Hepatocyte (in vitro differentiated cells): Measurements from ENCODE around the gene PDE1C.

Source experiments
- EZH2 ChIP-seq: fragments of 200-600 bp; sonication (generic); IDR thresholded peaks from 2 replicates; pipeline ENCODE4 v1.6.1; 2016; ENCODE audit warnings: antibody characterized with exemption, mild to moderate bottlenecking, borderline replicate concordance
- EZH2phosphoT487 ChIP-seq: fragments of 200-600 bp; sonication (generic); IDR thresholded peaks from one replicate; pipeline ENCODE4 v1.6.1; 2018; ENCODE audit warnings: antibody characterized with exemption, mild to moderate bottlenecking, low read depth, moderate library complexity; ENCODE audit not compliant: unreplicated experiment, severe bottlenecking
- TF ChIP-seq, protein P1 (sequence below): fragments of 200-600 bp; sonication (generic); IDR thresholded peaks from 2 replicates; pipeline ENCODE4 v1.5.1; 2016; ENCODE audit warnings: antibody characterized with exemption, mild to moderate bottlenecking; ENCODE audit not compliant: poor library complexity

DNA sequence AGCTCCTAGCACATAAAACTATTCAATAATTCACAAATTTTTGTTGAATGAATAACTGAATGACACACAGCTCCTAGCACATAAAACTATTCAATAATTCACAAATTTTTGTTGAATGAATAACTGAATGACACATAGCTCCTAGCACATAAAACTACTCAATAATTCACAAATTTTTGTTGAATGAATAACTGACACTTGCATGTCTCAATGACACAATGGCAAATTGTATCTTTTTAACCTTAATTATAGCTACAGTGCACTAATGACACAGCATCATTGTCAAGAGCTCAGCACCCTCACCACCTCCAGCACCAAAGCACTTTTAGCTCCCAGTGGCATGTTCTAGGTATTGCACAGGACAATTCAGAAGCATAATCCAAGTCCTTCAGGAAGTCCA lies 131.6 kb downstream of the PDE1C start:
- TF ChIP-seq, protein P1, sequence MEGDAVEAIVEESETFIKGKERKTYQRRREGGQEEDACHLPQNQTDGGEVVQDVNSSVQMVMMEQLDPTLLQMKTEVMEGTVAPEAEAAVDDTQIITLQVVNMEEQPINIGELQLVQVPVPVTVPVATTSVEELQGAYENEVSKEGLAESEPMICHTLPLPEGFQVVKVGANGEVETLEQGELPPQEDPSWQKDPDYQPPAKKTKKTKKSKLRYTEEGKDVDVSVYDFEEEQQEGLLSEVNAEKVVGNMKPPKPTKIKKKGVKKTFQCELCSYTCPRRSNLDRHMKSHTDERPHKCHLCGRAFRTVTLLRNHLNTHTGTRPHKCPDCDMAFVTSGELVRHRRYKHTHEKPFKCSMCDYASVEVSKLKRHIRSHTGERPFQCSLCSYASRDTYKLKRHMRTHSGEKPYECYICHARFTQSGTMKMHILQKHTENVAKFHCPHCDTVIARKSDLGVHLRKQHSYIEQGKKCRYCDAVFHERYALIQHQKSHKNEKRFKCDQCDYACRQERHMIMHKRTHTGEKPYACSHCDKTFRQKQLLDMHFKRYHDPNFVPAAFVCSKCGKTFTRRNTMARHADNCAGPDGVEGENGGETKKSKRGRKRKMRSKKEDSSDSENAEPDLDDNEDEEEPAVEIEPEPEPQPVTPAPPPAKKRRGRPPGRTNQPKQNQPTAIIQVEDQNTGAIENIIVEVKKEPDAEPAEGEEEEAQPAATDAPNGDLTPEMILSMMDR, result no peak
- TF ChIP-seq EZH2 (no peak), EZH2phosphoT487 (no peak)
